PC-9 (cell line): Measurements from ENCODE around the gene PLEKHH1.

Experiments
- EZH2 ChIP-seq: fragments of 200-600 bp; sonication (generic); IDR thresholded peaks from 2 replicates; pipeline ENCODE4 v1.8.0; 2017; ENCODE audit warnings: antibody characterized with exemption, low read depth
- TF ChIP-seq, protein P1 (sequence below): fragments of 200-600 bp; sonication (generic); conservative IDR thresholded peaks from 2 replicates; pipeline ENCODE4 v1.6.1; 2017; ENCODE audit warnings: mixed run types, antibody characterized with exemption, mild to moderate bottlenecking, moderate library complexity

DNA sequence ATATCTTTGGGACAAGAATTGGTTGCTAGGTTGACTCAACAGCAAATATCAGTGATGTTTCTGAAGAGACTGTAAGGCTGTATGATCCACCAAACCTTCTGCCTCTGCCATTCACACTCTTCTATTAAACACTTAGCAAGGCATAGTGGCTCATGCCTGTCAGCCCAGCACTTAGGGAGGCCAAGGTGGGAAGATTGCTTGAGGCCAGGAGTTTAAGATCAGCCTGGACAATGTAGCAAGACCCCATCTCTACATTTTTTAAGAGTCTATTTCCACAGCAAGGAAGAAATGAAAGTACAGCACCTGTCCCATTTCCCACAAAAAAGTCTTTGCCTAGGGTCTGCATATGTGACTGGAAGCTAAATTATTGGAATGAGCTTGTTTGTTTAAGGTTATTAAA lies 94.4 kb downstream of the PLEKHH1 start:
- TF ChIP-seq, protein P1, sequence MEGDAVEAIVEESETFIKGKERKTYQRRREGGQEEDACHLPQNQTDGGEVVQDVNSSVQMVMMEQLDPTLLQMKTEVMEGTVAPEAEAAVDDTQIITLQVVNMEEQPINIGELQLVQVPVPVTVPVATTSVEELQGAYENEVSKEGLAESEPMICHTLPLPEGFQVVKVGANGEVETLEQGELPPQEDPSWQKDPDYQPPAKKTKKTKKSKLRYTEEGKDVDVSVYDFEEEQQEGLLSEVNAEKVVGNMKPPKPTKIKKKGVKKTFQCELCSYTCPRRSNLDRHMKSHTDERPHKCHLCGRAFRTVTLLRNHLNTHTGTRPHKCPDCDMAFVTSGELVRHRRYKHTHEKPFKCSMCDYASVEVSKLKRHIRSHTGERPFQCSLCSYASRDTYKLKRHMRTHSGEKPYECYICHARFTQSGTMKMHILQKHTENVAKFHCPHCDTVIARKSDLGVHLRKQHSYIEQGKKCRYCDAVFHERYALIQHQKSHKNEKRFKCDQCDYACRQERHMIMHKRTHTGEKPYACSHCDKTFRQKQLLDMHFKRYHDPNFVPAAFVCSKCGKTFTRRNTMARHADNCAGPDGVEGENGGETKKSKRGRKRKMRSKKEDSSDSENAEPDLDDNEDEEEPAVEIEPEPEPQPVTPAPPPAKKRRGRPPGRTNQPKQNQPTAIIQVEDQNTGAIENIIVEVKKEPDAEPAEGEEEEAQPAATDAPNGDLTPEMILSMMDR: no peak
- TF ChIP-seq EZH2: no peak
